DND-41 (cell line): ENCODE measurements around the gene CCDC150.

ENCODE experiments used
- CTCF ChIP-seq: IDR thresholded peaks from 2 replicates; pipeline ENCODE4 v1.5.1; 2012; ENCODE audit warnings: borderline replicate concordance, low read length, moderate library complexity, mild to moderate bottlenecking; ENCODE audit not compliant: poor library complexity, severe bottlenecking; ENCODE audit errors: extremely low read depth
- EZH2 ChIP-seq: IDR thresholded peaks from 3 replicates; pipeline ENCODE4 v1.6.1; 2012; ENCODE audit warnings: borderline replicate concordance, low read depth, mild to moderate bottlenecking, moderate library complexity, low read length, inconsistent platforms; ENCODE audit not compliant: severe bottlenecking

- TF ChIP-seq EZH2 = no peak
- TF ChIP-seq CTCF = no peak
Observed at GRCh38 chr2:196739031-196739430, 99.5 kb downstream of the CCDC150 start.
